SH-SY5Y (cell line): ENCODE measurements around the gene CYTH3.

Source experiments
- GATA2 ChIP-seq: IDR thresholded peaks from 2 replicates; pipeline ENCODE4 v1.6.1; 2011; ENCODE audit warnings: mild to moderate bottlenecking, low read depth, low read length
- GATA3 ChIP-seq: IDR thresholded peaks from 2 replicates; pipeline ENCODE4 v1.6.1; 2011; ENCODE audit warnings: low read depth, mild to moderate bottlenecking, low read length, moderate library complexity

DNA sequence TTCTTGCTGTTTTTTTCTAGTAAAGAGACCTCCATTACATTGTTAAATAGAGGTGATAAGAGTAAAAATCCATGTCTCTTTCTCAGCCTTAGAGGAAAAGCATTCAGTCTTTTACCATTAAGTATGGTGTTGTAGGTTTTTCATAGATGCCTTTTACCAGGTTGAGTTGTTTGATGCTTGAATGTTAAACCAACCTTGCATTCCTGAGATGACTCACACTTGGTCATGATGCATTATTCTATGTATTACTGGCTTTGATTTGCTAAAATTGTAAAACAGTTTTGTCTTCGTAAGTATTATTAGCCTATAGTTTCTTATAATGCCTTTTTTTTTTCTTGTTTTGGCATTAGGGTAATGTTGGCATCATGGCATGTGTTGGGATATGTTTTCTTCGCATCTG lies 151.3 kb downstream of the CYTH3 start:
- TF ChIP-seq GATA2 = no peak
- TF ChIP-seq GATA3 = no peak
